ENCODE data around the gene BEST4.
"Not testable (repeated sequence)": the region's sequence is repeated elsewhere in the genome, so short reads cannot be mapped to it uniquely, and the experiment has no call there.

BEST4 gene

DNA sequence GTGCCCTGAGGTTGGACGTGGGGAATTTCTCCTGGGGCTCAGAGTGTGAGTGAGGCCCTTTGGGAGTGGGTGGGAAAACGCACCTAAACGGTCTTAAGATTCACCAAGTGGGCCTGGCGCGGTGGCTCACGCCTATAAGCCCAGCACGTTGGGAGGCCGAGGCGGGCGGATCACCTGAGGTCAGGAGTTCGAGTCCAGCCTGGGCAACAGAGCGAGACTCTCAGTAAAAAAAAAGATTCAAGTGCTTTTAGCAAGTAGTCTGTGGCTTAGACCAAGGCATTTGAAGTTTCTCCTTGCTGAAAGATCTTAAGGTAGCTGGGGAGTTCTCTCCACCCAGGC lies 11.3 kb downstream of the BEST4 start:
- DNase-seq = no peak

DNA sequence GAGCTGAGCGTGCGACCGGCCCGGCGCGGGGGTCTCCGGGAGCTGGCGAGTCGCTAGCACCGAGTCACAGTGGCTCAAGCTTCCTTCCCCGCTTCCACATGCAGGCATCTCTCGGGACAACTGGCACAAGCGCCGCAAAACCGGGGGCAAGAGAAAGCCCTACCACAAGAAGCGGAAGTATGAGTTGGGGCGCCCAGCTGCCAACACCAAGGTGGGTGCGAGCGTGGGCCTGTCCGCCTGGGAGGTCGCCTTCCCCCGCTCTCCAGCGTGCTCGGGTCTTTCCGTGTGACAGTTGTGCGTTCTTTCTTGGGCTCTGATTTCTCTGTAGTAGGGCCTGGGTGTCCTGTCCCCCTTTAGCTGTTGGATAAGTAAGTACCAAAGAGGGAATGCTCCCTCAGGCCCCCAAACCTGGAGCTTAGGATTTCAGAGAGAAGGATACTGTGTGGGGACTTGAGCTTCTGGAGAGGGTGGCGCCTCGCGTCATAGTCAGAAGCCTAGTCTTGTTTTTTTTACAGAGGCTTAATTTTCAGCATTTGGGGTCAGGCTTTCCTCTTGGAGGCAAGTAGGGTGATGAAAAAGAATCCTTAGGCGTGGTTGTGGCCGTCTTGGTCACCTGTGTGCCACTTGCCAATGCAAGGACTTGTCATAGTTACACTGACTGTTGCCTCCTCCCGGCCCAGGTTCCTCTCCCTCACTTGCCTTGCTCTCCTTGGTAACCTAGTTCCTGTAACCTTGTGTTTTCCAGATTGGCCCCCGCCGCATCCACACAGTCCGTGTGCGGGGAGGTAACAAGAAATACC lies 11.8 kb downstream of the BEST4 start:
- DNase-seq = no peak

DNA sequence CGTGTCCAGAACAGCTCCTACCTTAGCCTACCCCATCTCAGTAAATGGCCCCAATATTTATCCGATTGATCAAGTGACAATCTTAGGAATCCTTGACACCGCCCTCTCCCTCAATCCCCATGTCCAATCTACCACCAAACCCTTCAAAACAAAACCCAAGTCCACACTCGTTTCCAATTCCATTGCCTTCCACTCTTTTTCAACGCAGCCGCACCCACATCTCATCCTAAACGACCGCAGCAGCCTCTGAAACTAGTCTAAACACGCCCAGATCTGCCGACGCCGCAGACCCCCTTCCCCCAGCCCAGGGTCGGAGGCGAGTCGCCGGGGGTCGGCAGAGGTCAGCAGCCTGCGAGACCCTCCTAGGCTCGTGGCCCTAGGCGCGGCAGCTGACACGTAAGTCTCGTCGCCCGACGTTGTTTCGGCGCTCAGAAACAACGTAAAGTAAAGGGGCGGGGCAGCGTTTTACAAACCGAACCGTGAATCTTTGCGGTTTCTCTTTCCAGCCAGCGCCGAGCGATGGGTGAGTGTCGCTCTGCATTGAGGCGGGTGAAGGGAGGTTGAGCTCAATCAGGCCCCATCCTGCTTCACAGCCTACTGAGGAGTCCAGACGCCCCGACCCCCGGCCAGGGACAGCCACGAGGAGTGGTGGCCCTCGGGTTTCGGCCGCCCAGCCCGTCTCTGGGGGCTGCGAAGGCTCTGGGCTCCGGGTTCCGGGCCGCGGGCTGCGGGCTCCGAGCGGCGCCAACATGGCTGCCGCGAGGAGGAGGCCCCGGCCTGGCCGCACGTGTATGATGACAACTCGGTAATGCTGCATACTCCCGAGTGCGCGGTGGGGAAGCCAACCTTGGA lies 12.7 kb downstream of the BEST4 start, which contains the start of gene RPS8:
TSS of gene RPS8 (plus strand) at position 463 of the 852 bp plus-strand sequence. CDS start at position 520, 57 bp downstream.
- DNase-seq = peak; percentile 75 to 83

DNA sequence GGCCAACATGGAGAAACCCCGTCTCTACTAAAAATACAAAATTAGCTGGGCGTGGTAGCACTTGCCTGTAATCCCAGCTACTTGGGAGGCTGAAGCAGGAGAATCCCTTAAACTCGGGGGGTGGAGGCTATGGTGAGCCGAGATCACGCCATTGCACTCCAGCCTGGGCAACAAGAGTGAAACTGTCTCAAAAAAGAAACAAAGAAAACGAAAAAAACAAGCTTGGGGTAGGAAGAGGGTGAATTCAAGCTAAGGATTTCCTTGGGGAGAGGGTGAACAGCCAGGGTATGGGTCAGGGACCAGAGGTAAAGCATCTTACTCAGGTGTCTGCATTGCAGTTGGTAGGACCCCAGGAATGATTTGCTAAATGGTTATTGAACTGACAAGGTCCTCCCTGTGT lies 21.5 kb downstream of the BEST4 start:
- DNase-seq = not testable (repeated sequence)

DNA sequence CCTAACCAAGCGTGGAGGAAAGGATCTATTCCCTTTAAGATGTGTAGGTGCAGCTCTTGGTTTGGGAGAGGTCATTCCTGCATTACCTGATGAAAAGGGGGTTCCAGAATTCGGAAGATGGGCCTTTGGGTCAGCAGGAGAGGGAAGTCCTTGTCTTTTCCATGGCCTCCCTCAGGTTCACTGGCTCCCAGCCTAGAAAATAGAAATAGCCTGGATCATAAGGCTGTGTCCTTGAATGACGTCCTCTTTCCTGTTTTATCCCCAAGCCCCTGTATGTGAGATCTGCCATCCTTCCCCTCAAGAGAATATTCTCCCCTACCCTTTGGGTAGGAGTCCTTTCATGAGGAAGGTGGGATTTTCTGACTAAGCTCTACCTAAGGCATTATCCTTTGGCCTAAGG lies 27.1 kb downstream of the BEST4 start:
- no peak for DNase-seq

DNA sequence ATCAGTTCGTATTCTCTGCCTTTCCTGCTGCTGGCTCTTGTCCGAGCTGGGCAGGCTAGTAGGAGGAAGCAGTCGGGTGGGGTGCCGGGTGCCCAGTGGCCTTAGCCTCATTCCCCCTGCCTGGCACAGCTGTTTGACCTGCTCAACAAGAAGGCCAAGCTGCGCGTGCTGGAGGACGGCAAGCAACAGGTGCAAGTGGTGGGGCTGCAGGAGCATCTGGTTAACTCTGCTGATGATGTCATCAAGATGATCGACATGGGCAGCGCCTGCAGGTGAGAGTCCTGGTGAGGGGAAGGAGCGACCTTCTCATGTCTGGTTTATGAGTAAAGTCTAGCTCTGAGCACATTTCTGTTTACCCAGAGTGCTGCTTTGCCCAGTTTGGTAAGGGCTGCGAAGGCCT lies 28.9 kb downstream of the BEST4 start:
- DNase-seq = no peak

DNA sequence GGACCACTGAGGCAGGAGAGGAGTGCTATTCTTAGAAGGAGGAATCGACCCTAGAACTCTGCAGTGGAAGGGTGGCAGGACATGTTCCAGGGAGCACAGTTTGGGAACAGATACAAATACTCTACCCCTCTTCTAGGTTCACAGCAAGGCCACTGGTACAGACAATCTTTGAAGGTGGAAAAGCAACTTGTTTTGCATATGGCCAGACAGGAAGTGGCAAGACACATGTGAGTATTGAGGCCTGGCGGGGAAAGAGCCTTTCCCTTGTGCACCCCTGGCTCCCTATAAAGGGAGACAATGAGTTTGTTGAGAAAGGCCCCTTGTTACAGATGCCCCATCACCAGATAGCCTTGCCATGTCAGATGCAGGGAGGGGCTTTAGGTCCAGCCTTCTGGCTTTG lies 30.6 kb downstream of the BEST4 start:
- DNase-seq = no peak

DNA sequence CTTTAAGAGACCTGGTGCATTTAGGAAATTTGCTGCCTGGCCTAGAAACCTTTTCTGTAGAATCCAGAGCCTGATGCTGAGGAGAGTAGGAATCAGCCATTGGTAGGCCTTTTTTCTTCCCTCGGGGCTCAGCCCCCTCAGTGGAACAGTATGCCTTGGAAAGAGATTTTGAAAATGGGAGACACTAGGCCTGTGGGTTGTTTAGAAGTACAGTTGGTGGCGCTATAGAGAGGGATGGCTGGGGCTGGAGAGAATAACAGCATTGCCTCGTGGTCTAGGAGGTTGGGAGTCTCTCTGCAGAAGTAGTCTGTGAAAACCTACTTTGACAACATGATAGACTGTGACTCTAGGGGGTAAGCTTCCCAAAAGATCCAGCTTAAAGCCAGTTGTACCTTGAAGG lies 40.1 kb downstream of the BEST4 start:
- DNase-seq = no peak

DNA sequence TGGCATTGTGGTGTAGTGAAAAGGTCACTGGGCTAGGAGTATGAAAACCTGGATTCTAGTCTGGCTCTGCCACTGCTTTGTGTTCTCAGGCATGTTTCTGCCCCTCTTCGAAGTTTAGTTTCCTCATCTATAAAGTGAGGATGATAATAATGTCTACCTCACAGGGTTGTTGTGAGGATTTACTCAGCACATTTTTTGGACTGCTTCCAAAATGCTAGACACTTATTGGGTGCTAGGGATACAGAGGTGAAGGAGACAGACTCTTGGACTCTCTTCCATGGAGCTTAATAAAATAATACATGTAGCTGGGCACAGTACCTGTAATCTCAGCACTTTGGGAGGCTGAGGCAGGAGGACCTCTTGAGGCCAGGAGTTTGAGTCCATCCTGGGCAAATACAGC lies 44.8 kb downstream of the BEST4 start:
- no peak for DNase-seq

DNA sequence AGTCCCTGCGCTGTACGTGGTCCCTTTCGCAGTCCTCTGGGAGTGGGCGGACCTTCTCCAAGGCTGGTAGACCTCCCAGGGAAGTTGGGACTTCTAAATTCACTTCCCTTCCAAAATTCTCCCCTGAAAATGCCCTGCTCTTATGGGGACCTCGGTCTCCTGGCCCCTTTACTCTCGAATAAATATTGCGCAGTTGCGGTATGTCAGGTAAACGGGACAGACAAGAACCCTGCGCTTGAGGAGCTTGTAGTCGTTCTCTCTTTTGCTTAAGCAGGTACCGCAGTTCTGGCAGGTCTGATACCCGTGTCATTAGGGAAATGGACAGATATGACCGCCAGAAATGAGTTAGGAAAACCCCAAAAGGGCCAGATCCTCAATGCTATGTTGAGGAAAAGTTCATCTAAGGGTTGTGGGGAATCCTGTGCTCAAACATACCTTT lies 47.8 kb downstream of the BEST4 start:
- no peak for DNase-seq

DNA sequence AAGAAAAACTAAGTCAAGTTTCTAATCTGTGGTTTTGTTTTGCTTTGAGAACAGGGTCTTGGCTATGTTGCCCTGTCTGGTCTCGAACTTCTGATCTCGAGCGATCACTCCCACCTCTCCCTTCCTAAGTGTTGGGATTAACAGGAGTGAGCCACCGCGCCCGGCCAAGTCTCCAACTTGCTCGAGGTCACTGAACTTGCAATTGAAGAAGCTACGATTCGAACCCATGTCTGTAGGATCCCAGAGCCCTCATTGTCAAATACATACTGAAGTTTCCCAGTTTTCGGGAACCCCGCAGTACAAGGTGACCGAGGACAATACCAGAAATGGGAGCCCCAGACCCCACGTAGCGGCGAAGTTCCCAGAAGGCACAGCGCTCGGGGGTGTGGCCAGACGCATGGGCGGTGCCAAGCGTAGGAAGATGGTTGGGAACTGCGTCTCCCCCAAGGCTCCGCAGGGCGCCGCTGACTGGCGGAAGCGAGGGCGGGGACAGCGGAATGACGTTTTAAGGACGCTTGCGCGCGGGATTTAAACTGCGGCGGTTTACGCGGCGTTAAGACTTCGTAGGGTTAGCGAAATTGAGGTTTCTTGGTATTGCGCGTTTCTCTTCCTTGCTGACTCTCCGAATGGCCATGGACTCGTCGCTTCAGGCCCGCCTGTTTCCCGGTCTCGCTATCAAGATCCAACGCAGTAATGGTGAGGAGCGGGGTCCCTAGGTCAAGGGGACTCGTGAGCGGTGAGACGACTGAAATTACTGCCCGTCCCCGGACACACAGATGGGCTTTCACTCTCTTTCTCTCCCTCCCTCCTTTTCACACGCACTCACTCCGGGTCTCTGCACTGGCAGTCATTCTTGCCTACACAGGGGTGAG lies 48.4 kb downstream of the BEST4 start, which contains the start of gene KIF2C:
TSS of gene KIF2C (plus strand) at position 531 of the 872 bp plus-strand sequence. CDS start at position 627, 96 bp downstream.
- peak; percentile 79 to 94 for DNase-seq

DNA sequence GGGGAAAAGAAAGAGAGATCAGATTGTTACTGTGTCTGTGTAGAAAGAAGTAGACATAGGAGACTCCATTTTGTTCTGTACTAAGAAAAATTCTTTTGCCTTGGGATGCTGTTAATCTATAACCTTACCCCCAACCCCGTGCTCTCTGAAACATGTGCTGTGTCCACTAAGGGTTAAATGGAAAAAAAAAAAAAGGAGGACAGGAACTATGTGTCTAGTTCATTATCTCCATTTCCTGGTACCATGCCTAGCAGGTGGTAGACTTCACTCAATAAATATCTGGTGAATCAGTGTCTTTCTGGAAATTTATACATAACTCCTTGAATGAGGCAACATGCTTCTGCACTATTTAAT lies 49.0 kb downstream of the BEST4 start:
- not testable (repeated sequence) for DNase-seq

DNA sequence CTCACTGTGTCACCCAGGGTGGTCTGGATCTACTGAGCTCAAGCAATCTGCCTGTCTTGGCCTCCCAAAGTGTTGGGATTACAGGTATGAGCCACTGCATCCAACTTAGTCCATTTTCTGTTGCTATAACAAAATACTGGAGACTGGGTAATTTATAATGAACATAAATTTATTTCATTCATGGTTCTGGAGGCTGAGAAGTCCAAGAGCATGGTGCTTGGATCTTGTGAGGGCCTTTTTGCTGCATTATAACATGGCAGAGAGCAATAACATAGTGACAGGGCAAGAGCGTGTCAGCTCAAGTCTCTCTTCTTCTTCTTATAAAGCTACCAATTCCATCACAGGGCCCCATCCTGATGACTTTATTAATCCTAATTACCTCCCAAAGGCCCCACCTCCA lies 52.0 kb downstream of the BEST4 start:
- no peak for DNase-seq

DNA sequence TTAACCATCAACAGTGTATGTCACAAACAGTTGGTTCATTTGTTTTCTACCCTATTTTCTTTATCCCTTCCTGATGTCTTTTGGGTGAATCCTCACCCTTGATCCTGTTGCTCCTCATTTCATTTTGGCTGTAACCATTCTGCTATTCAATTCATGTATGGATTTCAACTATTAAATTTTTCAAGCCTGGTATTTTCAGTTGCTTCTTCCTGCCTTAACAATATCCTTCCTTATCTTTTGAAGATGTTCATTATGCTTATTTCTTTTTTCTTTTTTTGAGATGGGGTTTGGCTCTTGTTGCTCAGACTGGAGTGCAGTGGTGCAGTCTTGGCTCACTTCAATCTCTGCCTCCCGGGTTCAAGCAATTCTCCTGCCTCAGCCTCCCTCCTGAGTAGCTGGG lies 54.2 kb downstream of the BEST4 start:
- DNase-seq = no peak
